GM10248 (cell line): Measurements from ENCODE around the gene SGMS1.
"Not testable (repeated sequence)": the region's sequence is repeated elsewhere in the genome, so short reads cannot be mapped to it uniquely, and the experiment has no call there.

ENCODE experiments used
- CTCF ChIA-PET: fragments of 300-600 bp; sonication (Branson Sonifier 250); formaldehyde crosslinking; extraction: SDS; loops from one replicate; lab custom pipeline; 2021; ENCODE audit warnings: antibody characterized with exemption; lab: Yijun Ruan, JAX
- POLR2A ChIA-PET: fragments of 350-650 bp; sonication (Branson Sonifier 250); formaldehyde crosslinking; extraction: SDS; loops from one replicate; lab custom pipeline; 2020; ENCODE audit warnings: antibody characterized with exemption; lab: Yijun Ruan, JAX
- DNase-seq: peaks from one replicate; pipeline ENCODE4 v3.0.0; 2012; ENCODE audit errors: extremely low spot score
- TF ChIP-seq, protein P1 (sequence below): IDR thresholded peaks from 2 replicates; pipeline ENCODE4 v1.5.1; 2012; ENCODE audit warnings: mild to moderate bottlenecking, low read depth; ENCODE audit errors: extremely low read depth, missing control alignments, control extremely low read depth

SGMS1 gene

DNA sequence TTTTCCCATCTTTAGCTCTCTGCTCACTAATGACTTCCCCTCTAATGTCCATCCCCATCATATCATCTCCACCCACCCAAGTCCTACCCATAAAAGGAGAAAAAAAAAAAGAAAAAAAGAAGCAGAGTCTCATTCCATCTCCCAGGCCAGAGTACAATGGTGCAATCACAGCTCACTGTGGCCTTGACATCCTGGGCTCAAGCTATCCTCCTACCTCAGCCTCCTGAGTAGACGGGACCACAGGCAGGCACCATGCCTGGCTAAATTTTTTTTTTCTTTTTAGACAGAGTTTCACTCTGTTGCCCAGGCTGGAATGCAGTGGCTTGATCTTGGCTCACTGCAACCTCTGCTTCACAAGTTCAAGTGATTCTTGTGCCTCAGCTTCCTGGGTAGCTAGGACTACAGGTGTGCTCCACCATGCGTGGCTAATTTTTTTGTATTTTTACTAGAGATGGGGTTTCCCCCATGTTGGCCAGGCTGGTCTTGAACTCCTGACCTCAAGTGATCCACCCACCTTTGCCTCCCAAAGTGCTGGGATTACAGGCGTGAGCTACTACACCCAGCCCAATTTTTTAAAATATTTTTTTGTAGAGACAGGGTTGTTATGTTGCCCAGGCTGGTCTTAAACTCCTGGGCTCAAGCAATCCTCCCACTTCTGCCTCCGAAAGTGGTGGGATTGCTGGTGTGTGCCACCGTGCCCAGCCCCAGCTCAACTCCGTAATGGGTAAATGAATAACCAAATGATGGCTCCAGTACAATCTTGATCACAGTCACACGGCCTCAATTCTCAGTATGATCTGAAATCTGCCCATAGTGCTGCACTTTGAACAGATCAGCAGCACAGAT lies 24.6 kb upstream of the SGMS1 start:
- TF ChIP-seq, protein P1, sequence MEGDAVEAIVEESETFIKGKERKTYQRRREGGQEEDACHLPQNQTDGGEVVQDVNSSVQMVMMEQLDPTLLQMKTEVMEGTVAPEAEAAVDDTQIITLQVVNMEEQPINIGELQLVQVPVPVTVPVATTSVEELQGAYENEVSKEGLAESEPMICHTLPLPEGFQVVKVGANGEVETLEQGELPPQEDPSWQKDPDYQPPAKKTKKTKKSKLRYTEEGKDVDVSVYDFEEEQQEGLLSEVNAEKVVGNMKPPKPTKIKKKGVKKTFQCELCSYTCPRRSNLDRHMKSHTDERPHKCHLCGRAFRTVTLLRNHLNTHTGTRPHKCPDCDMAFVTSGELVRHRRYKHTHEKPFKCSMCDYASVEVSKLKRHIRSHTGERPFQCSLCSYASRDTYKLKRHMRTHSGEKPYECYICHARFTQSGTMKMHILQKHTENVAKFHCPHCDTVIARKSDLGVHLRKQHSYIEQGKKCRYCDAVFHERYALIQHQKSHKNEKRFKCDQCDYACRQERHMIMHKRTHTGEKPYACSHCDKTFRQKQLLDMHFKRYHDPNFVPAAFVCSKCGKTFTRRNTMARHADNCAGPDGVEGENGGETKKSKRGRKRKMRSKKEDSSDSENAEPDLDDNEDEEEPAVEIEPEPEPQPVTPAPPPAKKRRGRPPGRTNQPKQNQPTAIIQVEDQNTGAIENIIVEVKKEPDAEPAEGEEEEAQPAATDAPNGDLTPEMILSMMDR, result no peak
- DNase-seq, result peak; percentile 26
- ChIA-PET CTCF (interaction anchor here (1.0 to 4.3 kb wide), 6 partner anchors 9 to 26 kb away, joined by 3 to 17 read pairs (median 4); no protein-coding TSS in a partner anchor), POLR2A (no interaction called here)

DNA sequence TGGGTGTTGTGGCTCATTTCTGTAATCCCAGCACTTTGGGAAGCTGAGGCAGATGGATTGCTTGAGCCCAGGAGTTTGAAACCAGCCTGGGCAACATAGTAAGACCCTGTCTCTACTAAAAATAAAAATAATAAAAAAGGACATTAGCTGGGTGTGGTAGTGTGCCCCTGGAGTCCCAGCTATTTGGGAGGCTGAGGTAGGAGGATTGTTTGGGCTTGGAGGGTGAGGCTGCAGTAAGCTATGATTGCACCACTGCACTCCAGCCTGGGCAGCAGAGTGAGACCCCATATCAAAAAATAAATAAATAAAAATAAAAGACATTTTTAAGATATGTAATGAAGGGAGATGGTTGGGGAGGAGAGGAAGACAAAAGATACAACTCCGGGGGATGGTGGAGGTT lies 23.6 kb upstream of the SGMS1 start:
- DNase-seq, POLR2A ChIA-PET: not testable (repeated sequence)
- CTCF ChIA-PET, result interaction anchor here (1.1 to 4.3 kb wide), 6 partner anchors 8 to 225 kb away, joined by 3 to 17 read pairs (median 4); no protein-coding TSS in a partner anchor

DNA sequence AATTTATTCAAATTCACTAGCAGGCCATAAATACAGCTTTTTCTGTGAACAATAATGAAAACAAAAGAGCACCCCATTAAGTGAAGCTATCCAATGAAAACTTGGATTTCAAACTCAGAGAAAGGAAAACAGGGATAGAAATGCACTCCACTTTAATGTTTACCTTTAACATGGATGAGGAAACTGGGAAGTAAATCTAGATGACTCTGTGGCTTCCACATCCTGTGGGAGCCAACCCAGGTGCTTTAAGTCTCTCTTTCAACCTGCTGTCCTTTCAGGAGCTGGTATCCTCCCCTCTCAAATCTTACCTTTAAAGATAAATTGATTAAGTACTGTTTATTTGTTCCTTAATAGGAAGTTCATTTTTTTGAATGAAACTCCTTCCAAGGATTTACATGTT lies 21.5 kb upstream of the SGMS1 start:
- TF ChIP-seq, protein P1, result no peak
- ChIA-PET POLR2A (no interaction called here), CTCF (interaction anchor here (2.2 kb wide), 1 partner anchor 8 kb away, joined by 6 read pairs; no protein-coding TSS in a partner anchor)

DNA sequence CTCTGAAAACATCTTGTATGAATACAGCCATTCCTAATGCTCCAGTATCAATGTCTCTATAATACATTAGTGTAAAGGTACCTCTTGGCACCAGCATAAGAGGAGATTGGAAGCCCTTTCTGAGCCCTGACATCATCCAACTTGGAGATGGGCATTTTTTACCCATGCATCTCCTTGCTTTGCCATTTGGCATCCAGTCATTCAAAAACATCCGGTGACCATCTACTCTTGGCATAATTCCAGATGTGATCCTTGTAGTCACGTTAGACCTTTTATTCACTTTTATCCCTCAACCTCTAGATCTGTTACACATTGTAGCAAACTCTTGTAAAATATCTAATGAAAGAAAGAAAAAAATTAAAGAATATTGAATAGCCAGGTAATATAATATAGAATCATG lies 17.9 kb upstream of the SGMS1 start:
- DNase-seq, result no peak
- CTCF ChIA-PET, result no interaction called here
- TF ChIP-seq, protein P1, result no peak
- POLR2A ChIA-PET, result no interaction called here

More for the DNA sequence above, 21.5 kb upstream of the SGMS1 start:
- DNase-seq, result no peak

DNA sequence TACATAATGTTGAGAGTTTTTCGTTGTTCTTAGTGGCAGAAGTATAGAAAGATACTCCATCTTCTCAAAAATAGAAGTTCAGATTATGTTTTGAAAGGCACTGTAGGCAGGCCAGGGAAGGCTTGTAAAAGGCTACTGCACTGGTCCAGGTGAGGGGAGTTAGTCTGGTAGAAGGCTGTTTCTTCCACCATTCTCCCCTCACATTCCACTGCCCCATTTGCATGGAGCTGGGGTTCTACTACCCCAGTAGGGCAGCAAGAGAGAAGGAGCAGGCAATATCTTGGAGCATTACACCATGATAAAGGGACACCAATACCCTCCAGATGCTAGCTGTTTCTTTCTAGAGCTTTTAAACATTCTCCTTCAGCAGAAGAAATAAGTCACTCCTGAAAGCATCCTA lies 16.5 kb upstream of the SGMS1 start:
- ChIA-PET POLR2A (no interaction called here), CTCF (interaction anchor here (0.6 to 2.0 kb wide), 3 partner anchors 9 to 13 kb away, joined by 3 to 5 read pairs (median 3); no protein-coding TSS in a partner anchor)
- DNase-seq, result no peak
- TF ChIP-seq, protein P1, result no peak

DNA sequence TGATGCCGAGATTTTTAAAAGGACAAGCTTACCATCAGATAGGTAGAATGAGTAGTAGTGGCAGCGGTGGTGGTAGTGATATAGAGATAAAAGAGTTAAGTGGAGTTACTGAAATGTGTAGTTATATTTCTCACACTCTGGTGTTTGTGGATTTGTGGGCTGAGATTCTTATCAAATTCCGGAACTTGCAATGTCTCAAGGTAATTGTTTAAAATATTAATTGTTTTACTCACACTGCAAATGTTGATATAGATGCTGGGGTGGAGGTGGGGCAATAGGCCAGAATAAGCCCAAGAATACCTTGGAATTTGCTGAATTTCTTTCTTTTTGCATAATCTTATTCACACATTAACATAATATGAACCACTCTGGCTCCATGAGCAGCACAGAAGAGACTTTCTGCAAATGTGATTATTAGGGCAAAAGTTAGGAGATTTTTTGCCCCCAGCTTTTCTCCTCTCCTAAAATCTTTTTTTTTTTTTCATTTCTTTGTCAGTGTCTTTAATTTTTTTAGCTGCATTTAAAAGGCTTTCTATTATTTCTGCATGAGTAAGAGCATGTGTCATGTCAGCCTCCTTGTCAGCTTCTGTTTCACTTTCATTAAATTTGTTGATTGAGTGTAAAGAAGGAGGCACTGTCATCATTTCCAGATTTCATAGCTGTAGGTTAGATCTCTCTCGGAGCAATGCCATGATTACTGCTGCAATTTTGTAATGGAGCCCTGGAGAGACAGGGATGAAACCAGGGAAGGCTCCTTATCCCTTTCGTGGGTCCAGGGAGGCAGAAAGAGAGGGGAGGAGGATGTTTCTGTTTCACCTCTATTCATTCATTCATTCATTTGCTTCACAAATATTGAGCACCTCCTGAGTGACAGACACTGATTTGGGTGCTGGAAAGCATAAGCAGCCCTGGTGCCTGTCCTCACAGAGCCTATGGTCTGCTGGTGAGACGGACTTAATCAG lies 13.1 kb upstream of the SGMS1 start:
- ChIA-PET POLR2A (no interaction called here), CTCF (interaction anchor here (1.1 to 1.7 kb wide), 5 partner anchors 9 to 68 kb away, joined by 3 to 7 read pairs (median 3); no protein-coding TSS in a partner anchor)
- TF ChIP-seq, protein P1, result no peak
- DNase-seq, result peak; percentile 36
